K562 (cell line): ENCODE data around the gene PRCD. TPM values are rescaled to one million over a fixed set of nuclear protein-coding genes. Genes with fewer than 3 reads are reported as not detected.
A peak's percentile ranks its signal among the peaks of the same experiment; 100 is the strongest.

Experiments
- ADNP ChIP-seq: fragments of 200-800 bp; sonication (Bioruptor generic); IDR thresholded peaks from 2 replicates; pipeline ENCODE4 v1.6.1; 2016; ENCODE audit warnings: missing genetic modification characterization, missing compliant biosample characterization
- BRD4 ChIP-seq: fragments of 200-600 bp; sonication (generic); IDR thresholded peaks from 2 replicates; pipeline ENCODE4 v1.6.1; 2017; ENCODE audit warnings: inconsistent platforms
- CBX2 ChIP-seq: fragments of 200-600 bp; sonication (generic); IDR thresholded peaks from one replicate; pipeline ENCODE4 v1.6.1; 2012; ENCODE audit warnings: mild to moderate bottlenecking, low read length, inconsistent platforms; ENCODE audit not compliant: insufficient read depth, poor library complexity, severe bottlenecking
- FOSL1 ChIP-seq: fragments of 200-800 bp; sonication (Bioruptor generic); conservative IDR thresholded peaks from 2 replicates; pipeline ENCODE4 v1.6.1; 2016; ENCODE audit warnings: missing genetic modification characterization, missing compliant biosample characterization
- FOXM1 ChIP-seq, 2 experiments: fragments of 450-650 bp in 1 of 2; sonication (generic) in 1 of 2; formaldehyde crosslinking in 1 of 2; IDR thresholded peaks; 2 replicates each; pipeline versions ENCODE4 v1.6.1 to v1.9.0; 2017 to 2022; ENCODE audit warnings: low read depth in 2 of 2, mild to moderate bottlenecking in 2 of 2, missing genetic modification reagents in 1 of 2, moderate library complexity in 1 of 2
- HDAC1 ChIP-seq, 2 experiments: fragments of 450-650 bp; IDR thresholded peaks; 2 replicates each; pipeline ENCODE4 v1.6.1; 2016 to 2017; ENCODE audit warnings: inconsistent platforms in 1 of 2, mild to moderate bottlenecking in 1 of 2, moderate library complexity in 1 of 2
- HMGN3 ChIP-seq: IDR thresholded peaks from 2 replicates; pipeline ENCODE4 v1.6.1; 2011; ENCODE audit warnings: borderline replicate concordance, low read depth, mild to moderate bottlenecking, mixed read lengths, low read length; ENCODE audit not compliant: insufficient read length; ENCODE audit errors: extremely low read depth
- ILF3 ChIP-seq: fragments of 450-650 bp; IDR thresholded peaks from 2 replicates; pipeline ENCODE4 v1.6.1; 2018; ENCODE audit warnings: antibody characterized with exemption, mild to moderate bottlenecking, moderate library complexity, borderline replicate concordance
- LARP7 ChIP-seq: fragments of 450-650 bp; IDR thresholded peaks from 2 replicates; pipeline ENCODE4 v1.6.1; 2016
- NELFE ChIP-seq: IDR thresholded peaks from 2 replicates; pipeline ENCODE4 v1.6.1; 2011; ENCODE audit warnings: mild to moderate bottlenecking; ENCODE audit not compliant: insufficient read depth, insufficient read length
- POLR2G ChIP-seq: fragments of 200-400 bp; formaldehyde crosslinking; IDR thresholded peaks from 2 replicates; pipeline ENCODE4 v1.6.1; 2017; ENCODE audit warnings: low read depth, mild to moderate bottlenecking, antibody characterized with exemption, low read length, moderate library complexity
- RBM34 ChIP-seq: fragments of 200-400 bp; formaldehyde crosslinking; IDR thresholded peaks from 2 replicates; pipeline ENCODE4 v1.6.1; 2018; ENCODE audit warnings: low read length, borderline replicate concordance; ENCODE audit not compliant: insufficient read depth
- TFAP4 ChIP-seq: sonication (generic); formaldehyde crosslinking; IDR thresholded peaks from 2 replicates; pipeline ENCODE4 v1.8.0; 2022; ENCODE audit warnings: missing genetic modification reagents, mild to moderate bottlenecking, moderate library complexity, borderline replicate concordance
- XRCC3 ChIP-seq: fragments of 450-650 bp; IDR thresholded peaks from 2 replicates; pipeline ENCODE4 v1.6.1; 2017; ENCODE audit warnings: mild to moderate bottlenecking, moderate library complexity
- YBX1 ChIP-seq: fragments of 450-650 bp; IDR thresholded peaks from 2 replicates; pipeline ENCODE4 v1.7.1; 2016; ENCODE audit warnings: mild to moderate bottlenecking
- ZBED1 ChIP-seq: IDR thresholded peaks from 2 replicates; pipeline ENCODE4 v1.6.1; 2014
- ZBTB11 ChIP-seq, 3 experiments: fragments of 200-800 bp in 1 of 3; fragments of 250-450 bp in 1 of 3; fragments of 450-650 bp in 1 of 3; sonication (Bioruptor Pico) in 1 of 3; sonication (Bioruptor generic) in 1 of 3; formaldehyde crosslinking in 1 of 3; IDR thresholded peaks; 2 replicates each; pipeline versions ENCODE4 v1.6.1 to v1.8.0; 2016 to 2022; ENCODE audit warnings: mild to moderate bottlenecking in 2 of 3, missing genetic modification characterization in 2 of 3, missing compliant biosample characterization in 1 of 3, moderate library complexity in 1 of 3
- ZNF408 ChIP-seq: fragments of 250-450 bp; sonication (Bioruptor Pico); IDR thresholded peaks from 2 replicates; pipeline ENCODE4 v1.4.0; 2020; ENCODE audit warnings: low read depth, mild to moderate bottlenecking, moderate library complexity
- ZNF644 ChIP-seq: fragments of 200-800 bp; sonication (Bioruptor generic); IDR thresholded peaks from 2 replicates; pipeline ENCODE4 v1.6.1; 2016; ENCODE audit warnings: low read depth, missing genetic modification characterization, missing compliant biosample characterization
- ZNF76 ChIP-seq: fragments of 250-450 bp; sonication (Bioruptor Pico); IDR thresholded peaks from 2 replicates; pipeline ENCODE4 v1.4.0; 2020; ENCODE audit warnings: mild to moderate bottlenecking, moderate library complexity, borderline replicate concordance
- polyA plus RNA-seq, 8 experiments: library from polyadenylated mRNA; depleted of rRNA in 4 of 8; stranded (reverse) in 5 of 8; unstranded in 3 of 8; fragments of >200 nt; fragmentation: Nextera tagmentation in 2 of 8; fragmentation: Illumina TruSeq in 1 of 8; extraction: Ambion mirVana in 2 of 8; extraction: Trizol in 1 of 8; gene quantifications; 2 replicates each; pipeline versions ENCODE4 v1.2.1 to v1.2.3, GENCODE V29; 2011 to 2014; ENCODE audit warnings: inconsistent platforms in 1 of 8, missing spikeins in 1 of 8
- total RNA-seq, 7 experiments: library from RNA; depleted of rRNA in 6 of 7; stranded (reverse); fragments of >200 nt in 6 of 7; fragmentation: Illumina TruSeq in 2 of 7; extraction: Trizol in 2 of 7; gene quantifications; 2 replicates each; pipeline versions ENCODE4 v1.2.1 to v1.2.3, GENCODE V29; 2011 to 2021; ENCODE audit warnings: low replicate concordance in 1 of 7
- TF ChIP-seq, protein P1 (sequence below): sonication (generic); formaldehyde crosslinking; IDR thresholded peaks from 2 replicates; pipeline ENCODE4 v1.8.0; 2022; ENCODE audit warnings: mild to moderate bottlenecking, missing genetic modification reagents
- TF ChIP-seq, protein P2 (sequence below): fragments of 450-650 bp; formaldehyde crosslinking; IDR thresholded peaks from 2 replicates; pipeline ENCODE4 v1.4.0; 2022; ENCODE audit warnings: missing genetic modification characterization

The PRCD gene
- total and polyA plus RNA-seq, 9 of the 15 experiments (the other 6 are each of a cell fraction or from before 2014, with no cell fraction given), result 0.20 to 0.25 (median 0.21) TPM; not detected in 6

DNA sequence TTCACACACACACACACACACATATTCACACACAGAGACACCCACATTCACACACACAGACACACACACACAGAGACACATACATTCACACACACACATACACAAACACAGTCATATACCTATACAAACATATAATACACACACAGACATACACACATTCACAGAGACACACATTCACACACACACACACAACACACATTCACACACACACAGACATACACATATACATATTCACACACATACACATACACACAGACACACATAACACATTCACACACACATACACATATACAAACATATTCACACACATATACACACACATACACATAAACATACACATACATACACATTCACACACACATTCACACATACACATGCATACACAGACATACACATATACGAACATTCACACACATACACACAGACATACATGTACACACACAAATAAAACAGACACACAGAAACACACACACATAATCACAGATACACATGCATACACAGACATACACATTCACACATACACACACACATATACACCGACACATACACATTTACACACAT lies 7.9 kb downstream of the PRCD start (continued):
- TF ChIP-seq CBX2 (no peak), ZNF644 (tag) (no peak), YBX1 (no peak; the same call in 1 of the 2 replicates), RBM34 (no peak), BRD4 (no peak), ADNP (tag) (no peak), ZNF408 (CRISPR knock-in tag) (no peak), ZBED1 (no peak), HMGN3 (no peak), FOXM1 (IDR thresholded peaks at IDR 0.05; ENCODE audit: low read depth) (no peak), FOXM1 (CRISPR knock-in tag; IDR thresholded peaks at IDR 0.05; ENCODE audit: low read depth) (no peak), FOSL1 (no peak), HDAC1 (IDR thresholded peaks at IDR 0.05) (peak in 1 of 2 experiments; percentile 65; a peak in 2 of 4 replicates), XRCC3 (no peak), LARP7 (peak; percentile 83; the same call in 1 of the 2 replicates), ZNF76 (CRISPR knock-in tag) (no peak), ZBTB11 (CRISPR knock-in tag; IDR thresholded peaks at IDR 0.05) (no peak), ILF3 (no peak), POLR2G (no peak), NELFE (no peak), TFAP4 (CRISPR knock-in tag) (no peak)
- TF ChIP-seq, protein P1, sequence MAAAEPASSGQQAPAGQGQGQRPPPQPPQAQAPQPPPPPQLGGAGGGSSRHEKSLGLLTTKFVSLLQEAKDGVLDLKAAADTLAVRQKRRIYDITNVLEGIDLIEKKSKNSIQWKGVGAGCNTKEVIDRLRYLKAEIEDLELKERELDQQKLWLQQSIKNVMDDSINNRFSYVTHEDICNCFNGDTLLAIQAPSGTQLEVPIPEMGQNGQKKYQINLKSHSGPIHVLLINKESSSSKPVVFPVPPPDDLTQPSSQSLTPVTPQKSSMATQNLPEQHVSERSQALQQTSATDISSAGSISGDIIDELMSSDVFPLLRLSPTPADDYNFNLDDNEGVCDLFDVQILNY (CRISPR knock-in tag), result no peak
- TF ChIP-seq, protein P2, sequence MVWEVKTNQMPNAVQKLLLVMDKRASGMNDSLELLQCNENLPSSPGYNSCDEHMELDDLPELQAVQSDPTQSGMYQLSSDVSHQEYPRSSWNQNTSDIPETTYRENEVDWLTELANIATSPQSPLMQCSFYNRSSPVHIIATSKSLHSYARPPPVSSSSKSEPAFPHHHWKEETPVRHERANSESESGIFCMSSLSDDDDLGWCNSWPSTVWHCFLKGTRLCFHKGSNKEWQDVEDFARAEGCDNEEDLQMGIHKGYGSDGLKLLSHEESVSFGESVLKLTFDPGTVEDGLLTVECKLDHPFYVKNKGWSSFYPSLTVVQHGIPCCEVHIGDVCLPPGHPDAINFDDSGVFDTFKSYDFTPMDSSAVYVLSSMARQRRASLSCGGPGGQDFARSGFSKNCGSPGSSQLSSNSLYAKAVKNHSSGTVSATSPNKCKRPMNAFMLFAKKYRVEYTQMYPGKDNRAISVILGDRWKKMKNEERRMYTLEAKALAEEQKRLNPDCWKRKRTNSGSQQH, result peak; percentile 35; the same call in 1 of the 2 replicates
